HFFc6 (cell line): ENCODE results near the gene SLC35A2. TPM values are rescaled to one million over a fixed set of nuclear protein-coding genes. Genes with fewer than 3 reads are reported as not detected.
A peak's percentile ranks its signal among the peaks of the same experiment; 100 is the strongest.

Experiments used
- DNase-seq: peaks from one replicate; pipeline ENCODE4 v3.0.0-alpha.2; 2018
- H3K27ac Mint-ChIP-seq: 2 replicates; pipeline ENCODE4 v1.8.0; 2020; ENCODE audit warnings: mild to moderate bottlenecking, mixed read lengths
- H3K27me3 Mint-ChIP-seq: 2 replicates; pipeline ENCODE4 v1.8.0; 2021; ENCODE audit warnings: mild to moderate bottlenecking, moderate library complexity, mixed read lengths; ENCODE audit not compliant: insufficient read depth
- H3K36me3 Mint-ChIP-seq: 2 replicates; pipeline ENCODE4 v1.8.0; 2021; ENCODE audit warnings: low read depth, mixed read lengths
- H3K4me1 Mint-ChIP-seq: 2 replicates; pipeline ENCODE4 v1.8.0; 2020; ENCODE audit warnings: low read depth, mixed read lengths
- H3K4me3 Mint-ChIP-seq: 2 replicates; pipeline ENCODE4 v1.8.0; 2020; ENCODE audit warnings: mild to moderate bottlenecking, moderate library complexity, mixed read lengths
- H3K9me3 Mint-ChIP-seq: 2 replicates; pipeline ENCODE4 v1.8.0; 2020; ENCODE audit warnings: mild to moderate bottlenecking, mixed read lengths
- total RNA-seq, 6 experiments: library from RNA; stranded (reverse); fragmentation: NEBNext Ultra II Directional; extraction: Animal tissue kit (Norgen Biotek cat#: 25700); gene quantifications; 2 replicates in 1 of 6; 3 replicates in 5 of 6; pipeline ENCODE4 v1.2.3, GENCODE V29; 2021
- TF ChIP-seq, protein P1 (sequence below): fragments of 200-600 bp; sonication (generic); IDR thresholded peaks from 2 replicates; pipeline ENCODE4 v1.5.0; 2021; ENCODE audit warnings: antibody characterized with exemption, mild to moderate bottlenecking

Gene SLC35A2
- total RNA-seq, 6 experiments from 2014 or later, result 45.0 to 53.7 (median 47.0) TPM

DNA sequence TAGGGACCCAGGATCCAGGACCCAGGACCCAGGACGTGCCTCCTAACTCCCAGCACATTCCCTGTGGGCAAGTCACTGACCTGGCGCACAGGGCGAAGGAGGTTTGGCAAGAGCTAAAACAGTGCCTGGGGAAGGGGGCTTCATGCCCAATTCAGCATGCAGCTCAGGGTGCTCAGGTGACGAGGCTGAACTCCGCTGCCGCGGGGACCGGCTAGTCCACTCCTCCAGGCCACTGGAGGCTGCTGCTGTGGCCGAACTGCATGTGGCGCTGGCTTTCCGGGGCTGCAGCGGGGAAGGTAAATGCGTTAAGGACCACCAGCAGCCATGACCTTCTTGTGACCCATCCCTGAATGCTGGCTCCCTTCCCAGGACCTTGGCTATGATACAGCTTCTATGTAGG is 12.3 kb upstream of the SLC35A2 start:
- Mint-ChIP-seq H3K4me1 (peaks cover 16% of the 10 kb centered on the region), H3K36me3 (no peaks in the 10 kb centered on the region), H3K27me3 (no peaks in the 10 kb centered on the region), H3K4me3 (no peak overlapping the region), H3K9me3 (no peaks in the 10 kb centered on the region), H3K27ac (no peak overlapping the region)
- DNase-seq, result no peak
- TF ChIP-seq, protein P1, sequence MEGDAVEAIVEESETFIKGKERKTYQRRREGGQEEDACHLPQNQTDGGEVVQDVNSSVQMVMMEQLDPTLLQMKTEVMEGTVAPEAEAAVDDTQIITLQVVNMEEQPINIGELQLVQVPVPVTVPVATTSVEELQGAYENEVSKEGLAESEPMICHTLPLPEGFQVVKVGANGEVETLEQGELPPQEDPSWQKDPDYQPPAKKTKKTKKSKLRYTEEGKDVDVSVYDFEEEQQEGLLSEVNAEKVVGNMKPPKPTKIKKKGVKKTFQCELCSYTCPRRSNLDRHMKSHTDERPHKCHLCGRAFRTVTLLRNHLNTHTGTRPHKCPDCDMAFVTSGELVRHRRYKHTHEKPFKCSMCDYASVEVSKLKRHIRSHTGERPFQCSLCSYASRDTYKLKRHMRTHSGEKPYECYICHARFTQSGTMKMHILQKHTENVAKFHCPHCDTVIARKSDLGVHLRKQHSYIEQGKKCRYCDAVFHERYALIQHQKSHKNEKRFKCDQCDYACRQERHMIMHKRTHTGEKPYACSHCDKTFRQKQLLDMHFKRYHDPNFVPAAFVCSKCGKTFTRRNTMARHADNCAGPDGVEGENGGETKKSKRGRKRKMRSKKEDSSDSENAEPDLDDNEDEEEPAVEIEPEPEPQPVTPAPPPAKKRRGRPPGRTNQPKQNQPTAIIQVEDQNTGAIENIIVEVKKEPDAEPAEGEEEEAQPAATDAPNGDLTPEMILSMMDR, result no peak

DNA sequence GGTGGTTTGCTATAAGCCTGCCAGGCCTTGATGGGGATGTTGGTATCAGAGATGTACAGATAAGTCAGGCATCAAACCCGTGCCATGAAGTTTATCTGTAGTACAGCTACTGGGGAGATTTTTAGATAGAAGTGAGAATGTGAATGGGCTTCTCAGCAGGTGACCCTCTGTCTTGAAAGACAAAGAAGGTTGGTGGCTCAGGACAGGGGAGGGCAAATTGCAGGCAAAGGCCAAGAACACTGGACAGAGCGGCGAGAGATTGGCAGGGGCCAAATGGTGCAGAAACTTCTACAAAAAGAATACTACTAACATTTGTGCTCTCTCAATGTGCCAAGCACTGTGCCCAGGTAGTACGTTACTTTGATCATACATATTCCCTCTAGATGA is 9.3 kb upstream of the SLC35A2 start:
- Mint-ChIP-seq H3K9me3 (no peaks in the 10 kb centered on the region), H3K4me3 (no peak overlapping the region; the same call in 1 of the 2 replicates), H3K36me3 (no peaks in the 10 kb centered on the region), H3K27me3 (no peaks in the 10 kb centered on the region; the same call in 1 of the 2 replicates), H3K27ac (peak overlapping the region; percentile 75; the same call in 1 of the 2 replicates), H3K4me1 (peaks cover 29% of the 10 kb centered on the region)
- DNase-seq, result no peak
- TF ChIP-seq, protein P1, result no peak

DNA sequence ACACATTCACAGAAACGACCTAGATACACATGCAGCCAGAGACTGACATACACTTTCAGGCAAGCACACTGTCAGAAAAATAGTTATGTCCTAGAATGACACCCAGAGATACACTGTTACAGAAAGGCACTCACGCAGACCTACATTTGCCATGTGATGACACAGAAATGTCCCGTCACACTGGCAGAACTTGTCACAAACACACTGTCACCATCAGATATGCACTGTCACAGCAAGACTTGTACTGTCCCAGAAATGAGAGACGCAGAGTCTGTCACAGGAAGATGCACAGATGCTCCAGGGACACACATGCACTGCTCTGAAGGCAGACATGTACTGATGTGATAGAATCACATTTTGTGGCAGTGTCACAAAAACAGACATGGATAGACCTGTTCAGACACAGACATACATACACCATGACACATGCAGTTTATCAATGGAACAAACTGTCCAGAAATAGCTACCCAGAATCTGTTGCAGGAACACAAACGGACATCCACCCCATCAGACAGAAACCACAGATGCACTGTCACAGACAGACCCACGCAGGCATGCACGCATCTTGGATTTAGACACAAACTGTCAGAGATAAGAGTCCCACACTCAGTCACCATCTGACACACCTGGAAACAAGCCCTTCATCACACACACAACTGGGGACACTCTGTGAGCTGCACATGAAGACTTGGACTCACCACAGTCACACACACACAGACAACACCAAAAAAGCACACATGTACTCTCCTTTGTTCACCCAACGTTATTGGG is 8.7 kb upstream of the SLC35A2 start:
- DNase-seq, result no peak
- H3K27ac Mint-ChIP-seq, result peak overlapping the region; percentile 75
- H3K27me3 Mint-ChIP-seq, result no peaks in the 10 kb centered on the region; the same call in 1 of the 2 replicates
- H3K4me3 Mint-ChIP-seq, result peak overlapping the region; percentile 86; the same call in 1 of the 2 replicates
- H3K9me3 Mint-ChIP-seq, result no peaks in the 10 kb centered on the region
- TF ChIP-seq, protein P1, result no peak
- no peaks in the 10 kb centered on the region for H3K36me3 Mint-ChIP-seq
- H3K4me1 Mint-ChIP-seq, result peaks cover 29% of the 10 kb centered on the region

DNA sequence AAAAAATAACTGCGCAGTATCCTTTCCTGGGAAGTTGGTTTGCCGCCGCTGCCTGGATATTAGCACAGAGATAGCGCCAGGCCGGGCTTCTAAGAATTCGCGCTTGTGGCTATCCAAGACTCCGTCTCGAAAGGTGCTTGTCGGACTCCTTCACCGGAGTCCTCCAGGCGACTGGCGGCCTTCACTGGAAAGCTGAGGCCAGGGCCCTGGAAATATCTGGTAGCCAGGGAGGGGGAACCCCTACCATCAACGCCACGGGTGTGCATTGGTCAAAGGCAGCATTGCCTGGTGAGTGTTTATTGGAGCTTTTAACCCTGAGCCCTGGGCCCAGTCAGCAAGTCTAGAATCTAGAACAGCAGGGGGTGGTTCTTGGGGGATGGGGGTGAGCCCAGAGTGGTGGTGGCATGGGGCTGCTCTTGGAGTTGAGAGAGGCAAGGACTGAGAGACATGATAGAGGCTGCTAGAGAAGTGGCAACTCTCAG is 8.0 kb upstream of the SLC35A2 start:
- peak overlapping the region; percentile 86 for H3K4me3 Mint-ChIP-seq
- H3K27me3 Mint-ChIP-seq, result no peaks in the 10 kb centered on the region; the same call in 1 of the 2 replicates
- H3K4me1 Mint-ChIP-seq, result peaks cover 29% of the 10 kb centered on the region
- TF ChIP-seq, protein P1, result no peak
- H3K27ac Mint-ChIP-seq, result peak overlapping the region; percentile 75
- no peaks in the 10 kb centered on the region for H3K36me3 Mint-ChIP-seq
- DNase-seq, result no peak
- no peaks in the 10 kb centered on the region for H3K9me3 Mint-ChIP-seq

DNA sequence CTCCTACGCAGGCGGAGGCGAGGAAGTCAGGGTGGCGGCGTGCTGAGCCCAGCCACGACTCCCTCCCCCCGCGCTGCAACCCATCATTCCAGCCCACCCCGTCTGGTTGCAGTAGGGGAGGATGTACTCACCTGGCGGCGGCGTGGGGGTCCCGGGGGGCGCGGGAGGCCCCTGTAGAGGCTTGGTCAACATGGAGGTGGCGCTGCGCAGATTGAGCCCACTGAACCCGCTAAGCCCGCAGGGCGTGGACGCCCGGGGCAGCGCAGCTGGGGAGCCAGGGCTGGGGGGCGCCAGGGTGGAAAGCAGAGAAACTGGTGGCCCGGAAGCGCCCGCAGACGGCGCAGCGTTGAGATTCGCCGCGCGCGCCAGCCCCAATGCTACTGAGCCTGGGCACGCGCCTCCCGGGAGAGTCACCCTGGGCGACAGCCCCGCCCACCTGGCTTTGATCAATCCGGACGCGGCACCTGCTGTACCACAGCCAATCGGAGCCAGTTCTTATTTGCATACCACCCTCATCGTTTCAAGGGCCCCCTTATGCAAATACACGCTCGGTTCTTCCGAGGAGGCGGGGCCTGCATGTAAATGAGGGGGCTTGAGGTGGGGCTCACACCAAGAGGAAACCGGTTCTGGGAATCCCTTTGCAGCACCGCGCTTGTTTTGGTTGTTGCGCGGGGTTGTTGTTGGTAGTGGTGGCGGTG is 7.3 kb upstream of the SLC35A2 start, which contains the start of gene PIM2:
Gene PIM2, minus strand, starts transcription at position 382 of the 698 bp plus-strand sequence. Its CDS starts 190 bp downstream, at position 192.
- peaks cover 29% of the 10 kb centered on the region for H3K4me1 Mint-ChIP-seq
- peak within 1 kb of the TSS; percentile 86 for H3K4me3 Mint-ChIP-seq
- DNase-seq, result peak; percentile 66
- no peaks in the 10 kb centered on the region for H3K36me3 Mint-ChIP-seq
- TF ChIP-seq, protein P1, result peak; percentile 17
- H3K9me3 Mint-ChIP-seq, result no peaks in the 10 kb centered on the region
- peak within 1 kb of the TSS; percentile 95 for H3K27ac Mint-ChIP-seq
- H3K27me3 Mint-ChIP-seq, result no peaks in the 10 kb centered on the region; the same call in 1 of the 2 replicates
